ENCODE measurements around the gene TMEM52. TPM values are rescaled to one million over a fixed set of nuclear protein-coding genes. Genes with fewer than 3 reads are reported as not detected.
A peak's percentile ranks its signal among the peaks of the same experiment; 100 is the strongest.

The TMEM52 gene
- total and polyA plus RNA-seq, 9 of the 15 experiments (the other 6 are each of a cell fraction or from before 2014, with no cell fraction given) = 0.37 to 22.5 (median 6.8) TPM

DNA sequence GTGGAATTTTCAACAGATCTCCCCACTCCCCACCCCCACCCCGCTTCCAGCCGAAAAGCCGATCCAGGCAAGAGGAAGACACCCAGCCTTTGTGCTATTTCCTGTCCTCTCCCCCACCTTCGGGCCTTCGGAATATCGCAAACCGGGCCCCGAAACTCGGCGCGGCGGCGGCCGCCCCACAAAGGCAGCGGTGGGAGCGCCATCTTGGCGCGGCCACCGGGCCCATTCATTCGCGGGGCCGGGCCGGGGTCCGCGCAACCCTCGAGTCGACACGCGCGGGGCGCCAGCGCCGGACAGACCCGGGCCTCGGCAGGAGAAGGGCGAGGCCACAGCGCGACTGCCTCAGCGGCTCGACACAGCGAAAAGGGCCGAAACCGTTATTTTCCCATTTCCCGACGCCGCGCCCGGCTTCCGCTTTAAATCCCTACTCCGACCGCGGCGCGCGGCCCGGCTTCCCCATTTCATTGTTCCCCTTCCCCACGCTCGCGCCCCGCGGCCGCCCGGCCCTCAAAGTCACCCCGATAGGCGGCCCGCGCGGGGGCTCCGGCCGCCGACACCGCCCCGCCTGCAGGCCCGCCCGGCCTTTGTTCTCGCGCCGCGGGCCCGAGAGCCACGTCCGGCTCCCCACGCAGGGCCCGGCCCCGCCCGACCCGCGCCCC, 29.1 kb downstream of the TMEM52 start (continued):
- TF ChIP-seq SUPT5H (IDR thresholded peaks at IDR 0.05) = peak; percentile 38; the same call in 1 of the 2 replicates
- TF ChIP-seq ETV6 (IDR thresholded peaks at IDR 0.05; ENCODE audit: borderline replicate concordance in 1 of 2, low read depth in 2 of 2, low read length in 1 of 2) = no peak
- TF ChIP-seq ETV6 (CRISPR knock-in tag; IDR thresholded peaks at IDR 0.05; ENCODE audit: borderline replicate concordance) = no peak
- TF ChIP-seq ESRRA (IDR thresholded peaks at IDR 0.05; ENCODE audit: borderline replicate concordance, low read depth) = no peak
- no peak for TF ChIP-seq PHB2 (IDR thresholded peaks at IDR 0.05; ENCODE audit: low read depth)
- peak; percentile 92; the same call in 1 of the 2 replicates for TF ChIP-seq NR1H2 (CRISPR knock-in tag; IDR thresholded peaks at IDR 0.05)
- TF ChIP-seq ZEB2 (IDR thresholded peaks at IDR 0.05) = no peak
- no peak for TF ChIP-seq HMG20A (CRISPR knock-in tag; conservative IDR thresholded peaks at IDR 0.05)
- TF ChIP-seq, protein P1, sequence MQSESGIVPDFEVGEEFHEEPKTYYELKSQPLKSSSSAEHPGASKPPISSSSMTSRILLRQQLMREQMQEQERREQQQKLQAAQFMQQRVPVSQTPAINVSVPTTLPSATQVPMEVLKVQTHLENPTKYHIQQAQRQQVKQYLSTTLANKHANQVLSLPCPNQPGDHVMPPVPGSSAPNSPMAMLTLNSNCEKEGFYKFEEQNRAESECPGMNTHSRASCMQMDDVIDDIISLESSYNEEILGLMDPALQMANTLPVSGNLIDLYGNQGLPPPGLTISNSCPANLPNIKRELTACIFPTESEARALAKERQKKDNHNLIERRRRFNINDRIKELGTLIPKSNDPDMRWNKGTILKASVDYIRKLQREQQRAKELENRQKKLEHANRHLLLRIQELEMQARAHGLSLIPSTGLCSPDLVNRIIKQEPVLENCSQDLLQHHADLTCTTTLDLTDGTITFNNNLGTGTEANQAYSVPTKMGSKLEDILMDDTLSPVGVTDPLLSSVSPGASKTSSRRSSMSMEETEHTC (IDR thresholded peaks at IDR 0.05) = no peak
- no peak for TF ChIP-seq ZNF830 (CRISPR knock-in tag; IDR thresholded peaks at IDR 0.05)
- TF ChIP-seq, protein P2, sequence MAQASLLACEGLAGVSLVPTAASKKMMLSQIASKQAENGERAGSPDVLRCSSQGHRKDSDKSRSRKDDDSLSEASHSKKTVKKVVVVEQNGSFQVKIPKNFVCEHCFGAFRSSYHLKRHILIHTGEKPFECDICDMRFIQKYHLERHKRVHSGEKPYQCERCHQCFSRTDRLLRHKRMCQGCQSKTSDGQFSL (CRISPR knock-in tag; IDR thresholded peaks at IDR 0.05) = no peak
- TF ChIP-seq, protein P2 (tag; IDR thresholded peaks at IDR 0.05) = no peak; a peak in 1 of 4 replicates
- TF ChIP-seq SMARCA5 (IDR thresholded peaks at IDR 0.05) = no peak
- TF ChIP-seq TAF9B (IDR thresholded peaks at IDR 0.05; ENCODE audit: partially characterized antibody) = no peak
- TF ChIP-seq, protein P3, sequence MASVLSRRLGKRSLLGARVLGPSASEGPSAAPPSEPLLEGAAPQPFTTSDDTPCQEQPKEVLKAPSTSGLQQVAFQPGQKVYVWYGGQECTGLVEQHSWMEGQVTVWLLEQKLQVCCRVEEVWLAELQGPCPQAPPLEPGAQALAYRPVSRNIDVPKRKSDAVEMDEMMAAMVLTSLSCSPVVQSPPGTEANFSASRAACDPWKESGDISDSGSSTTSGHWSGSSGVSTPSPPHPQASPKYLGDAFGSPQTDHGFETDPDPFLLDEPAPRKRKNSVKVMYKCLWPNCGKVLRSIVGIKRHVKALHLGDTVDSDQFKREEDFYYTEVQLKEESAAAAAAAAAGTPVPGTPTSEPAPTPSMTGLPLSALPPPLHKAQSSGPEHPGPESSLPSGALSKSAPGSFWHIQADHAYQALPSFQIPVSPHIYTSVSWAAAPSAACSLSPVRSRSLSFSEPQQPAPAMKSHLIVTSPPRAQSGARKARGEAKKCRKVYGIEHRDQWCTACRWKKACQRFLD (CRISPR knock-in tag; IDR thresholded peaks at IDR 0.05) = no peak; the same call in 1 of the 2 replicates
- TF ChIP-seq POLR2AphosphoS5 (IDR thresholded peaks at IDR 0.05; ENCODE audit: control insufficient read depth, insufficient read depth, low read depth, low read length) = no peak
- TF ChIP-seq NR4A1 (CRISPR knock-in tag; IDR thresholded peaks at IDR 0.05) = no peak
- no peak for TF ChIP-seq NR4A1 (tag; IDR thresholded peaks at IDR 0.05)
- TF ChIP-seq PHF20 (IDR thresholded peaks at IDR 0.05; ENCODE audit: partially characterized antibody) = peak; percentile 52
- TF ChIP-seq, protein P4, sequence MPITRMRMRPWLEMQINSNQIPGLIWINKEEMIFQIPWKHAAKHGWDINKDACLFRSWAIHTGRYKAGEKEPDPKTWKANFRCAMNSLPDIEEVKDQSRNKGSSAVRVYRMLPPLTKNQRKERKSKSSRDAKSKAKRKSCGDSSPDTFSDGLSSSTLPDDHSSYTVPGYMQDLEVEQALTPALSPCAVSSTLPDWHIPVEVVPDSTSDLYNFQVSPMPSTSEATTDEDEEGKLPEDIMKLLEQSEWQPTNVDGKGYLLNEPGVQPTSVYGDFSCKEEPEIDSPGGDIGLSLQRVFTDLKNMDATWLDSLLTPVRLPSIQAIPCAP (CRISPR knock-in tag; IDR thresholded peaks at IDR 0.05; ENCODE audit: borderline replicate concordance) = no peak
- no peak for TF ChIP-seq MXI1 (IDR thresholded peaks at IDR 0.05; ENCODE audit: low read depth, low read length)
- no peak for TF ChIP-seq PPARD (CRISPR knock-in tag; IDR thresholded peaks at IDR 0.05)
- 0 out of 2 replicates have a peak, but pooled peaks have one; percentile 34 for TF ChIP-seq GATAD2A (IDR thresholded peaks at IDR 0.05)
- TF ChIP-seq, protein P5, sequence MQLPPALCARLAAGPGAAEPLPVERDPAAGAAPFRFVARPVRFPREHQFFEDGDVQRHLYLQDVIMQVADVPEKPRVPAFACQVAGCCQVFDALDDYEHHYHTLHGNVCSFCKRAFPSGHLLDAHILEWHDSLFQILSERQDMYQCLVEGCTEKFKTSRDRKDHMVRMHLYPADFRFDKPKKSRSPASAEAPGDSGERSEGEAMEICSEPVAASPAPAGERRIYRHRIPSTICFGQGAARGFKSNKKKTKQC (CRISPR knock-in tag; IDR thresholded peaks at IDR 0.05) = peak; percentile 76; the same call in 1 of the 2 replicates
- no peak for TF ChIP-seq NFRKB (IDR thresholded peaks at IDR 0.05; ENCODE audit: low read depth)
- no peak for TF ChIP-seq SMAD1 (IDR thresholded peaks at IDR 0.05; ENCODE audit: low read depth, low read length, partially characterized antibody)

All from K562 (cell line).